Middle frontal gyrus (tissue), 1 donor: ENCODE measurements around the gene ZNF234.
A peak's percentile ranks its signal among the peaks of the same experiment; 100 is the strongest.
"Not testable (repeated sequence)": the region's sequence is repeated elsewhere in the genome, so short reads cannot be mapped to it uniquely, and the experiment has no call there.

Experiments
- DNase-seq: peaks from one replicate; pipeline ENCODE4 v3.0.0-alpha.2; 2015; ENCODE audit warnings: low spot score; ENCODE audit errors: extremely low spot score

Gene ZNF234

GRCh38 chr19:44180968-44181367 lies 39.6 kb downstream of the ZNF234 start:
- DNase-seq = no peak

- DNase-seq = no peak
Measured at GRCh38 chr19:44182145-44182544, 40.8 kb downstream of the ZNF234 start.

- DNase-seq = no peak
Measured at GRCh38 chr19:44190020-44190419, 48.7 kb downstream of the ZNF234 start.

- DNase-seq = no peak
Measured at GRCh38 chr19:44192127-44192526, 50.8 kb downstream of the ZNF234 start.

GRCh38 chr19:44196772-44197171 lies 55.4 kb downstream of the ZNF234 start:
- no peak for DNase-seq

GRCh38 chr19:44202470-44202869 lies 61.1 kb downstream of the ZNF234 start:
- DNase-seq = no peak

GRCh38 chr19:44202974-44203373 lies 61.6 kb downstream of the ZNF234 start:
- DNase-seq = no peak

- not testable (repeated sequence) for DNase-seq
Measured at GRCh38 chr19:44203877-44204276, 62.5 kb downstream of the ZNF234 start.

GRCh38 chr19:44204772-44205171 lies 63.4 kb downstream of the ZNF234 start:
- DNase-seq = no peak

GRCh38 chr19:44207126-44207803 lies 65.9 kb downstream of the ZNF234 start:
- DNase-seq = peak; percentile 94
